ENCODE measurements around the gene CDH4.

CDH4 gene

DNA sequence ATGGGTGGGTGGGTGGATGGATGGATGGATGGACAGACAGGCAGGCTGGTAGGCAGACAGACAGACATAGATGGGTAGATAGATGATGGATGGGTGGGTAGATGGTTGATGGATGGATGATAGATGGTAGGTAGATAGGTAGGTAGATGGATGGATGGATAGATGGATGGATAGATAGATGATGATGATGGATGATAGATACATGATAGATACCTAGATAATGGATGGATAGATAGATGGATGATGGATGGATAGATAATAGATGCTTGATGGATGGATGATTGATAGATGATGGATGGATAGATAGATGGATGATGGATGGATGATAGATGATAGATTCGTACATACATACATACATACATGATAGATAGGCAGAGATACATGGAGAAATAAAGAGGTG, 368.1 kb downstream of the CDH4 start:
- H3K27ac ChIP-seq, result no peak overlapping the region

DNA sequence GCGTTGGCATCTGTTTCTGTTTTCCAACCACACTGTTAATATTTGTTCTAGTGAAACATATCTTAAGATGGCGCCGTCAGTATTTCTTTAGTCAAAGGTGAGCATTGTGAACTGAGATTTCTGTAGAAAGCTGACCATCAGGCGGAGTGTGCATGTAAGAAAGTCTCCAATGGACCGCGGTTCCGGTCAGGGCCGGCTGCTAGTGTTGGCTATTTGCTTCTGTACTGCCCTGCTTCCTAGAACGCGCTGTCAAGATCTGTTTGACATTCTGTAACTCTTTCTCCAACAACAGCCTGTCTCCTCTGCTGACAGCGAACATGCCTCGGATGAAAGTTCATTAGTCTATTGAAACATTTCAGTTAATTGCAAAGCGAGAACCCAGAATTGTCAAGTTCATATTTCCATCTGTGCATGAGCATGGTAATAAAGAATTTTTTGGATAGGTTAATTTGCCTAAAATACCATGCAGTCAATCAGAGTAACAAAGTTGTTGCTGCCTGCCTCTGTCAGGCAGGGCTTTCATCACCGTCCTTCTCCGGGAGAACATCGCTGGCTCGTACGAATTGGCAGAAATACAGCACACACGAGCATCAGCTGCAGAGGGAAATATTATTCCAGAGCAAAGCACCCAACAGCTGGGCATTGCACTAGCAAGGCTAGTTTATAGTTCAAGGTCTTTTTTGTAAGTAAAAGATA, 369.1 kb downstream of the CDH4 start:
- H3K4me3 ChIP-seq, result no peak overlapping the region
- no peak overlapping the region for H3K27ac ChIP-seq

More for the DNA sequence above, 368.1 kb downstream of the CDH4 start:
- H3K4me3 ChIP-seq, result no peak overlapping the region

DNA sequence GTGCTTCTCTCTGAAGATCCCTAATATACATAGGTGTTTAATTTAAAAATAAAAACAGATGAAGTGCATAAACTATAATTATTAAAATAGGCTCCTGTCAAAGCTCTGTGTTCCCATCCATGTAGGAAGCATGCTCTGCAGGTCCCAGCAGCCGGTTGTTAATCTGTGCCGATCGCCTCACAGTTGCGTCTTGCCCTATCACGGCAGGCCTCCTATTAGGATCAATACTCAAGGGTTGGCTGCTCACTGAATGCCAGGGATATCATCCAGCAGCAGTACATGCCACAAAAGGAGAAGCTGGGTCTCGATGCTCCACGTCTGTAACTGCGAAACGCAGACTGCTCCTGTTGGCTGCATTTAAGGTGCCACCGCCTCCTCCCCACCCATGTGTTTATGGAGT, 369.8 kb downstream of the CDH4 start:
- H3K27ac ChIP-seq, result no peak overlapping the region
- H3K4me3 ChIP-seq, result no peak overlapping the region

DNA sequence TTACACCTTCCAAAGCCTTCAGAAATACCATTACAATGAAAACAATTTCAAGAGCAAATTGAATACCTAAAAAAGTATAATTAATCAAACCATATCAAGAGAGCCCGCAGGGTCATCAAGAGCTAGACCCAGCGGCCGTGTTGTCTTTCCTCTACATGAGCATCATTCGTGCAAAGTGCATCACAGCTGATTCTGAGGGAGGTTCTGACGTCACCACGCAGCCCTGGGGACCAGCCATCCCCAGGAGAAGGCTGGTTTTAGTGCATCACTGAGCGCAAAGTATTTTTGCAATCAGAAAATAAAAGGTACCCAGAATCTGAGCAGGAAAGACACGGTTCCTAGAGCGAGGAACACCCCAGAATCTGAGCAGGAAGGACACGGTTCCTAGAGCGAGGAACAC, 371.4 kb downstream of the CDH4 start:
- no peak overlapping the region for H3K4me3 ChIP-seq
- no peak overlapping the region for H3K27ac ChIP-seq

DNA sequence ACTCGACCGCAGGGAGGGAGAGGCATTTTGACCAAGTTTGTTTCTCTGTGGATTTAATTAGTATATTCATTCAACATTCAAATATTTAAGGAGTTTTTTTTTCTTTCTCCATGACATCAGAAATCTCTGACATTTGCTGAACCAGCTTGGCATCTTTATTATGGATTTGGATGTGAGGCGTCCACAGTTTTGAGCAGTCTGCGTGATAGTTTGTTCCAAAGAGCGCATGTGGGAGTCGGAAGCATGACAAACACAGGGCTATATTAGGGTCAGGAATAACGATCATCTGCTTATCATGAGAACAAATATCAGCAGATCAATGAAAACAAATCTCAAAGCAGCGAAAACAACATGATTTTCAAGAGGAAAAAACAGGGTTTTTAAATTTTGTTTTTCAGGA, 373.2 kb downstream of the CDH4 start:
- H3K4me3 ChIP-seq, result no peak overlapping the region
- no peak overlapping the region for H3K27ac ChIP-seq

DNA sequence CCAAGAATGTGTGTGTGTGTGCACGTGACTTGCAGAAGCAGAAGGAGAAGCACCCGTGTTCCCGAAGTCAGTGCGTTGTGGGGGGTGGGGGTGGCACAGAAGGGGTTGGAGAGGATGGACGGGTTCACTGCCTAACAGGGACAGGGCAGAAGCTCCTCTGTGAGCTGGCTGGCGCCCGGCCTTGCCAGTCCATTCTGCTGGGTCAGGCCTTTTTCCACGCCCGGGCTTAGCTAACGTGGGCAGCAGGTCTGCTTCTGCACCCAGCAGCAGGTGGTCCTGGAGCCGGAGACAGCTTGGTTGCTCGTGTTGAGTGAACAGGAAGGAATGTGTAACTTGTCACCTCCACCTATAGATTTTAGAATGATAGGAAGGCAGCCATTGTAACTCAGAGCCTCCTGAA, 374.4 kb downstream of the CDH4 start:
- Histone ChIP-seq H3K27ac (no peak overlapping the region), H3K4me3 (no peak overlapping the region)

DNA sequence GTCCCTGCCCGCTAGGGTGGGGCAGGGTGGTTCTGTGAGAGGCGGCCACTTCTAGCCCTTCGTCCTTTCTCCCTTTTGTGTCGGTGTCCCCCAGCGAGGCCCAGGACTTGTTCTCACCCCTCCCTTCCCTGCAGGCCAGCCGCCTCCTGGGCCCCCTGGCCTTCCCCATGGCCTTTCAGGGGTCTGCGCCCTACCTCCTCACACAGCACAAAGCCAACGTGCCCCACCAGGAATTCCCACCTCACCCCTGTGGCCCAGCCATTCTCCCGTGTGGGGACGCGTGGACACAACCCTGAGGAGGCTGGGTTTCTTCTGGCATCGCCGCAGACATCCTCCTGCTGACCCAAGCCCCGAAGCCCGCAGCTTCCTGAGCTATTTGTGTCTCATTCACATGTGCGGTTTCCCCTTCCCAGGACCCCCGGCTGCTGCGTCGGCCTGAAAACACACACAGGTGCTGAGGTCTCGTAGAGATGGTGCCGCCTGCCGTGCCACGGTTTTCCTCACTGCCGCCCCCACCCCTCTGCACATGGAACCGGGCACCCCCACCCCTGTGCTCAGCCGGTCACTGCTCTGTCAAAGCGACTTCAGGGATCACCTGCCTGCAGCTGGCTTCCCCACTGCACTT, 375.8 kb downstream of the CDH4 start:
- Histone ChIP-seq H3K27ac (no peak overlapping the region), H3K4me3 (no peak overlapping the region)

DNA sequence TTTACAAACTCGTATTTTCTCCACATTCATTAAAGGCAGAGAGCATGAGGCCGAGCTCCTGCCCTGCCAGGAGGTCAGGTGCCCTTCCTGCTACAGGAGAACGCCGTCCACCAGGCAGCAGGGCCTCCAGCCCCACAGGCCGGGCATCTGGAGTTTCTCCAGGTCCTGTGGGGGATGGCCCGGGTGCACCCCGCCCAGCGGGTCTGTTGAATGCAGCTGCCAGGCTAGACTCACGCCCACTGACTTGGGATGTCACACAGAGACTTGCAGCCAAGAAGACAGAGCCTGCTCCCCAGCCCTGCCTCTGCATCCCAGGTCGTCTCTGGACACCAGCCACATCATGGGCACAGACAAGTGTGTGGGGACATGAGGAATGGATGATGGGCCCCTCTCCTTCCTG, 376.4 kb downstream of the CDH4 start:
- H3K4me3 ChIP-seq, result no peak overlapping the region
- no peak overlapping the region for H3K27ac ChIP-seq

DNA sequence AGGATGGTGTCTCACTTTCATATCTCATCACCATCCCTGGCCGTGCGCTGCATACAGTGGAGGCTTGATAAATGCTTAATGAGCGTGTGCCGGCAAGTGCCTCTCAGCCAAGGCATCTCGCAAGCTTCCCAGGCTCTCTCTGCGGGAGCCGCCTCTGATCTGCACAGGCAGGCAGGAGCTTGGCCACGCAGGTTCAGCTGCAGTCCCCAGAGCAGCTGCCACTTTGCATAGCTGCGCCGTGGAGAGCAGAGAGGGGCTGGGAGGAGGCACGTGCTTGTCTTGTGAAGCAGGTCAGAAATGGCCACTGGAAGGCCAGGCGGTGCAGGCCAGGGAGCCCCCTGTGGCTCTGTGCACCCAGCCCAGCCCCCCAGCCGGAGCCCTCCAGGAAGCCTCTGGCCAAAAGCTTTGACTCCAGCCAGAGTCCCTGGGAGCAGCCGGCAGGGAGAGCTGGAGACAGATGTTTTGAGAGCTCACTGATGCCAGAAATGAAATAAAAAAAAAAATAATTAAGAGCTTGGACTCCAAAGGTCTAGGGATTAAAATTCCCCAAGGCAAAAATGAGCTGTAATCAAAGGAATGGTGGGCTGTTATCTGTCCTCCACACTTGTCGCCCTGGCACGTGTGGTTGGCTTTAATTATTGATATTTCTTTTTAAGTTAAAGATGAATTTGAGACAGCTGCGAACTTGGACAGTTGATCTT, 377.0 kb downstream of the CDH4 start:
- Histone ChIP-seq H3K27ac (no peak overlapping the region), H3K4me3 (no peak overlapping the region)

DNA sequence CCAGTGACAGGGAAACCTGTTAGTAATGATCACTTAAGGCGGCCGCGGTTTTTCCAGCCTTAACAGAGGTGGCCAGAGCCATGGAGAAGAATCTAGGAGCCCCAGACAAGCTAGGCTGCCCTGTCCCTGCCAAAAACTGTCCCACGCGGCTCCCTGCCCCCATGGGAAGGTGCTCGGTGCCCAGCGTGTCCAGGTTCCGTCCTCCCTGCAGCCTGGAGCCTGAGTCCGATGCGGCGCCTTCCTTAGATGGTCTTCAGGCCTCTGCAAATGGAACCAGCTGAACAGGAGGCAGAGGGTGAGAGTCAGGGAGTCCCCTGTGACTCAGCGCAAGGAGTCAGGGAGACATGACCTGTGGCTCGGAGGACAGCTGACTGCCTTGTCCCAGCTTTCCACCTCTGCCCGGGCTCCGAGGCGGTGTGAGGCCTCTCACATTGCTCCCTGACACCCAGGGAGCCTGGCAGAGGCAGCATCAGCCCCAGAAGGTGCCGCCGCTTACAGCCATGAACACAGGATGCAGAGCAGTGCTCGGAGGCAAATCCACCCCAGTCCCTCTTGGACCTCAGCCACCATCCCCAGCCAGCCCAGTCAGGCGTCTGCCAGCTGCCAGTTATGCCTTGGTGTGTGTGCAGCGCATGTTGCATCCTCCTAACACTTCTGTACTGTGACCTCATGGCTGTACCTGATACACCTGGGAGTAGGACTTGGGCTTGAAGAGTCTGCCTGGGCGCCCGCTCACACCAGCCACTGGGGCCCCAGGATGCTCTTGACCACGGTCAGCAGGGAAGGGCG, 377.7 kb downstream of the CDH4 start:
- no peak overlapping the region for H3K4me3 ChIP-seq
- H3K27ac ChIP-seq, result no peak overlapping the region

DNA sequence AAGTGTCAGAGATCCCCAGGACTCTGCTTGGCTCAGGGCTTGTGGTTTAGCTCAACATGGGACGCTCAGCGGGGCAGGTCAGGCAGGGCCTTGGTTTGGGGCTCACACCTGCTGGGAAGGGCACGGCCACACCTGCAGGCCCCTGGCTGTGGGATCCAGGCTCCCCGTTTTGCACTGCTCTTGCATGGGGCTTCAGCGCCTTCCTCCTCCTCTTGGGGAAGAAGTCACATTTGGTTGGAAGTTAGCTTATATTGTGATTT, 378.3 kb downstream of the CDH4 start:
- Histone ChIP-seq H3K27ac (no peak overlapping the region), H3K4me3 (no peak overlapping the region)

DNA sequence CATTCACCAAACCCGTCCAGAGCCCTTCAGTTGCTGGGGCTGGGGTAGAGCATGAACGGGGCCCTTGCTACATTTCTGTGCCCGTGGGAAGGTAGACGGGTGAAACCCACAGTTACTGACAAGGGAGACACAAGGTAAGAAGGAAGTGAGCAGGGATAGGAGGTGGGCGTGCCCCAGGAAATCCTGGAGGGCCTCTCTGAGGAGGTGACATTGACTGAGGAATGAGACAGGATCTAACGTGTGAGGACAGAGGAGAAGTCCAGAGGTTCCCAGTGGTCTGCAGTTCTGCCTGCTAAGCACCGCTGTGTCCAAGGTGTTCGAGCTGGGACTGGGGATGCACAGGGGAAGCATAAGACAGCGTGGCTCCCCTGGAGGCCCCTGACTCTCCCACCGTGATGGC, 378.8 kb downstream of the CDH4 start:
- Histone ChIP-seq H3K4me3 (no peak overlapping the region), H3K27ac (no peak overlapping the region)

DNA sequence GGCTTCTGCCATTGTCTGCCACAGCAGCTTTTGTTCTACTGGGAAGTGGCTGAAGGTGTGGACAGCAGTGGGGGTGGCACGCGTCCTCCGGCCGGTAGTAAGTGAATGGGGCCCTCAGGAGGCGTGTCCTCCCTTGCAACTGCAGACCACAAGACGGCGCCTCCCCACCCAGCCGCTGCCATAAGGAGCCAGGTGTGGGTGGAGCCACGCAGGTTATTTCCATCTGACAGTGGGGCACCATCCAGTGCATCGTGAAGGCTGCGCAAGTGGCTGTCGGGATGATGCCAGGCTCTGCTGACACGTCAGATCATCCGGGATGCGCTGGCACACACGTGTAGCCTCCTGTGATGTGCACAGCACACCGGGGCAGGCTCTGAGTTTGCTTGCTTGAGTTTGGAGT, 379.7 kb downstream of the CDH4 start:
- Histone ChIP-seq H3K27ac (no peak overlapping the region), H3K4me3 (no peak overlapping the region)

DNA sequence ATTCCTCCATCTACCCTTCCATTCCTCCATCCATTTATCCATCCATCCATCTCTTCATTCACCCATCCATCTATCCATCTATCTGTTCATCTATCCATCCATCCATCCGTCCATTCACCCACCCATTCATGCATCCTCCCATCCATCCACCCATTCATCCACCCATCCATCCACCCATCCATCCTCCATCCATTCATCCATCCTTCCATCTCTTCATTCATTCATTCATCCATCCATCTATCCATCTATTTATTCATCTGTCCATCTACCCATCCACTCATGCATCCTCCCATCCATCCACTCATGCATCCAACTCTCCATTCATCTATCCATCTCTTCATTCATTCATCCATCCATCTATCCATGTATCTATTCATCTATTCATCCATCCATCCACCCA, 380.9 kb downstream of the CDH4 start:
- no peak overlapping the region for H3K27ac ChIP-seq
- H3K4me3 ChIP-seq, result no peak overlapping the region

DNA sequence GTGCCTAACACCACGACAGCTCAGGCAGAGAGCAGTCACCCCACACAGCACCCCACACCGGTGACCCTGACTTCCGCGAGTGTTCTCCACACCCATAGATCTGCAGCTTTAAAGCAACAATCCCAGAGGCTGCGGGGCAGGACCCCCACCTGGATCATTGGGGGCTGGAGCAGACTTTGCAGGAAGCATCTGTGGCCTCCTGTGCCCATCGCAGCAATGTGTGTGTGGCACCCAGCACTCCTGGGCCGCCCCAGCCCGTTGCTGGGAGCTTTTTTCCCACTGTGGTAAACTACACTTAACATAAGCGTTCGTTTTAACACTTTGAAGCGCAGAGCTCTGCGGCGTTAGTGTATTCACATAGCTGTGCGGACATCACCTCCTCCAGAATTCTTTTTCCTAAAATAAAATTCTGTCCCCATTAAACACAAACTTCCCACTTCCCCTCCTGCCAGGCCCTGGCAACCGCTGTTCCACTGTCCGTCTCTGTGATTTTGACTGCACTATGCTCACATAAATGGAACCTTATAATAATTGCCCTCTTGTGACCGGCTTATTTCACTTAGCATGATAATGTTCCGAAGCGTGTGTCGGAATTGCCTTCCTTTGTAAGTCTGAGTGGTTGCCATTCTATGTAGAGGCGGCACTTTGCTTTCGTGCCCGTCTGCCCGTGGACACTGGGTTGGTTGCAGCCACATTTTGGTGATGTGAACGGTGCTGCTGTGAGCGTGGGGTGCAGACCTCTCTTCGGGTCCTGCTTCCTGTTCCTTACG, 382.5 kb downstream of the CDH4 start:
- Histone ChIP-seq H3K27ac (no peak overlapping the region), H3K4me3 (no peak overlapping the region)

DNA sequence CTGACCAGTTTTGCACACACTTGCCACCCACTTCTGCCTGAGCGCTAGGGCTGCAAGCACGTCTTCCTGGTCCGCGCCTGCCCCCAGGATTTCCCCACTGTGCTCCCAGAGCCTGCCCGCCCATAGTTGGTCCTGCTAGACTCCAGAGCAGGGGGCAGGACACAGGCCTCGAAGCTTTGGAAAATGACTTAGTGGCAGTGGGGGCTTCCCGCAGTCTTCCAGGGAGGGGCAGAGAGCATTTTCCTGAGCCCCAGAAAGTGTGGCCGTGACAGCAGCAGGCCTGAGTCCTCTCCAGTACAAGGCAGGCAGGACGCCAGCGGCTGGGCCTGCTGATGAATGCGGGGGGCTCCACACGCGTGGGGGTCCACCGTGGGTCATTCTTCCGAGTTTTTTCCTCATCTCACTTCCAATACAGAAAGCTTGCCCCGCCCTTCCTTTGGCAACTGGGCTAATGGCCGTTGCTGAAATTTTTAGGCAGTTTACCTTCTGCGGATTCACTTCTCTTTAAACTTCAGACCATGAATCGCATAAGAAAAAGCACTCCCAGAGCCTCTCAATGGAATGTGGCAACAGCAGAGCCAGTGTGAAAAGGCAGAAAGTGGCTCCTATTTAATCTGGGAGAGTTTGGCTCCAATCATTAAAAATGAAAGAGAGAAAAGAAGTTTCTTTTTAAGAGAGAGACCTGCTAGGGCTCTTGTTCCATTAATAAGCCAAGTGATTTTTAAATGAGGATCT, 383.8 kb downstream of the CDH4 start:
- H3K4me3 ChIP-seq, result no peak overlapping the region

DNA sequence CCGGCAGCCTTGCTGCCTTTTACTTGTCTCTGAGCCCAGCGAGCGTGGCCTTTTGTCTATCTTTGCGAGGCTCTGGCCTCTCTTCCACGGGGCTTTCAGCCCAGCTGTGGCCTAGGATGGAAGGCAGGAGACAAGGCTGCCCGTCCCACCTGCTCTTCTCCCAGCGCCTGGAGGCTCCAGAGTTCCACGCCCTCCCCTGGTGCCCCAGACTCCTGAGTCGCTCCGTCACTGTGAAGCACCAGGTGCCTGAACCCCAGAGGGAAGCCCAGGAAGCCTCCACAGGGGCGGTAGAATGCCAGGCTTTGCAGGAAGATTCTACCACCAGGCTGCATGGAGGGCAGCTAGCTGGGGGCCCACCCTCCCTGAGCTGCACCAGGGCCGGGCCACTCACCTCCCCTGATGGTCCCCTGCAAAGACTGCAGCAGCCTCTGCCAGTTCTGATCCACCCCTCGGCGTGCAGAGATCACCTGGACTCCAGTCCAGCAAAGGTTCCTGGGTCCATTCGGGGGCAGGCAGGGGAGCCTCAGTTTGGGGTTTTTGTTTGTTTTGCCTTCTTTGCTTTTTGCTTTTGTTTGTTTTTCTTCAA, 384.6 kb downstream of the CDH4 start:
- no peak overlapping the region for H3K4me3 ChIP-seq
- H3K27ac ChIP-seq, result no peak overlapping the region

More for the DNA sequence above, 383.8 kb downstream of the CDH4 start:
- H3K27ac ChIP-seq, result no peak overlapping the region

DNA sequence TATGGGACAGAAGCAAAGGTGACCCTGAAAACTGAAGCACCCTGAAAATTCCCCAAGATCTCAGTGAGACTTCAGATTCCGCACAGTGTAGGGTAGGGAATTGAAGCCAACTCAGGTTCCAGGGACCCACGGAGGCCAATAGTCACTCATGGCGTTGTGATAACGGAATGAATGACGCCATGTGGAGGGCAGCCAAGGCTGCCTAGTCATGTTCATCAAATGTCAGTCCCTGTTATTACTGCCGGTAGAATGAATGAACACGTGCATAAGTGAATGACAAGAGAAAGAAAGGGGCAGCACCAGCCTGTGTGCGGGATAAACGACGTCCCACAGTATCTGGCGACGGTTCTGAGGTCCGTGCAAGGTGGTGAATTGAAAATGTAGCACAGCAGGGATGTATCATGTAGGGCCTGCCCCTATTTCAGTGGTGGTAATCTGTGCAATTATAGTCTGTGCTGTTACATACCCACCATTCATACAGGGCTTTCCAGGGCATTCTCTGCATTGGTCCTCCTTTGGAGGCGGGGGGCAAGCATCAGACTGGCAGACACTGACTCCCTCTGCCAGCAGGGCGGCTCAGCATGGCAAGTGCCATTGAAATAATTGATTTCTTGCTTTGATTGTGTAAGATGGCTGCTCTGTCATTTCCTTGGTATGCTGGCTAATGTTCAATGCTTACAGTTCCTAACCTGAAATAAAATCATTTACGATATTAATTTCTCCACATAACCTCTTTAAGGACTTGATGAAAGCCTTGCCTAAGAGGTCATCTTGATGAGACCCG, 386.9 kb downstream of the CDH4 start:
- H3K27ac ChIP-seq, result no peak overlapping the region

More for the DNA sequence above, 386.9 kb downstream of the CDH4 start:
- H3K4me3 ChIP-seq, result no peak overlapping the region
